ENCODE measurements around the gene RACGAP1. TPM values are rescaled to one million over a fixed set of nuclear protein-coding genes. Genes with fewer than 3 reads are reported as not detected.

RACGAP1 gene
- total RNA-seq, 1 experiment from 2014 or later, result 95.3 TPM

DNA sequence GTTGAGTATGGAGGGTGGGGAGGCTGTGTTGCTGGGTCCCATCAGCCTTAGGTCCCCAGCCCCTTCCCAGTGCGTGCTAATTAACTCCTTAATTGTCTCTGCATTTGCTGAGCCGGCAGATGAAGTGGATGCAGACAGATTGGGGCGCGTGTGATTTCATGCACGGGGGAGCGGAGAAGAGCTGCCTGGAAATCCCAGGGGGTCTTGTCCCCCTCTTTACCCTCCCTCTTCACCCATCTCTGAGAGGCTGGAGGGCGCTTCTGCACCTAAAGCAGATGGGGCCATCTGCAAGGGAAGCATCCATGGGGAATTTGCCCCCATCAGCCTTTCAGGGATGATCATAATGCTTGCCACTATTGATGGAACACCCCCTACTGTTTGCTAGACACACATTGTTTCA is 27.7 kb upstream of the RACGAP1 start:
- H3K36me3 ChIP-seq (ENCODE audit: low read depth, low read length), result no peaks in the 10 kb centered on the region
- no peaks in the 10 kb centered on the region for H3K9me2 ChIP-seq (replicated peaks; ENCODE audit: low read length)
- H3K9ac ChIP-seq (ENCODE audit: low read length), result no peak overlapping the region
- POLR2A ChIA-PET (ENCODE audit: unreplicated experiment), result no interaction called here
- CTCF ChIA-PET, result no interaction called here
- no peaks in the 10 kb centered on the region for H3F3A ChIP-seq (ENCODE audit: low read length, unreplicated experiment)
- DNase-seq, result no peak
- no peaks in the 10 kb centered on the region for H4K20me1 ChIP-seq (ENCODE audit: low read length)
- BruUV-seq (replicated peaks), result no TSS peak
- ATAC-seq, result no peak
- no peaks in the 10 kb centered on the region for H3K27me3 ChIP-seq (ENCODE audit: low read length)
- intact Hi-C loops (cut with micrococcal nuclease), result no loop called here
- H3K9me3 ChIP-seq (ENCODE audit: low read length), result no peaks in the 10 kb centered on the region
- H3K4me3 ChIP-seq (ENCODE audit: low read length), result no peak overlapping the region
- TF ChIP-seq EZH2phosphoT487 (IDR thresholded peaks at IDR 0.05; ENCODE audit: borderline replicate concordance, low read length) (no peak), EZH2 (IDR thresholded peaks at IDR 0.05; ENCODE audit: low read length, unreplicated experiment) (no peak)
- TF ChIP-seq, protein P1, sequence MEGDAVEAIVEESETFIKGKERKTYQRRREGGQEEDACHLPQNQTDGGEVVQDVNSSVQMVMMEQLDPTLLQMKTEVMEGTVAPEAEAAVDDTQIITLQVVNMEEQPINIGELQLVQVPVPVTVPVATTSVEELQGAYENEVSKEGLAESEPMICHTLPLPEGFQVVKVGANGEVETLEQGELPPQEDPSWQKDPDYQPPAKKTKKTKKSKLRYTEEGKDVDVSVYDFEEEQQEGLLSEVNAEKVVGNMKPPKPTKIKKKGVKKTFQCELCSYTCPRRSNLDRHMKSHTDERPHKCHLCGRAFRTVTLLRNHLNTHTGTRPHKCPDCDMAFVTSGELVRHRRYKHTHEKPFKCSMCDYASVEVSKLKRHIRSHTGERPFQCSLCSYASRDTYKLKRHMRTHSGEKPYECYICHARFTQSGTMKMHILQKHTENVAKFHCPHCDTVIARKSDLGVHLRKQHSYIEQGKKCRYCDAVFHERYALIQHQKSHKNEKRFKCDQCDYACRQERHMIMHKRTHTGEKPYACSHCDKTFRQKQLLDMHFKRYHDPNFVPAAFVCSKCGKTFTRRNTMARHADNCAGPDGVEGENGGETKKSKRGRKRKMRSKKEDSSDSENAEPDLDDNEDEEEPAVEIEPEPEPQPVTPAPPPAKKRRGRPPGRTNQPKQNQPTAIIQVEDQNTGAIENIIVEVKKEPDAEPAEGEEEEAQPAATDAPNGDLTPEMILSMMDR (conservative IDR thresholded peaks at IDR 0.05; ENCODE audit: low read depth, low read length), result no peak
- H3K79me2 ChIP-seq (ENCODE audit: low read length), result no peaks in the 10 kb centered on the region
- H3K27ac ChIP-seq (ENCODE audit: low read length), result no peak overlapping the region
- H3K4me1 ChIP-seq (ENCODE audit: insufficient read depth, low read length), result peaks cover 11% of the 10 kb centered on the region
- H2AFZ ChIP-seq (ENCODE audit: low read length), result no peak overlapping the region
- H3K4me2 ChIP-seq (ENCODE audit: low read length), result no peak overlapping the region

DNA sequence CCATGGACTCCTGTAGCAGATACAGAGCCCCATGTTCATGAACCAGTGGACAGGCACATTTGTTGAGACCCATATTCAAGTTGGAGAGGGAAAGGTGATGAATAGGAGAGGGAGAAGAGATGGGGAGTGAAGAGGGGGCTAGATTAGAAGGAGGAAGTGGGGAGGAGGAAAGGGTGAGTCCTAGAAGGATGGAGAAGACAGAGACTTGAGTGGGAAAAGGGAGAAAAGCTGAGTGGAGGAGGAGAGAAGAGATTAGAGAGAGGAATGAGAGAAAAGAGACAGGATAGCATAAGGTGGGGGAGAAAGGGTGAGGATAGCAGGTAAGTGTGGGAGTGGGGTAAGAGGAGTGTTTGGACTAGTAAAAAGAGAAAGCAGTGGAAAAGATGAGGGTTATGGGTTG is 27.2 kb upstream of the RACGAP1 start:
- BruUV-seq (replicated peaks), result no TSS peak
- TF ChIP-seq EZH2phosphoT487 (IDR thresholded peaks at IDR 0.05; ENCODE audit: borderline replicate concordance, low read length) (no peak), EZH2 (IDR thresholded peaks at IDR 0.05; ENCODE audit: low read length, unreplicated experiment) (no peak)
- TF ChIP-seq, protein P1 (conservative IDR thresholded peaks at IDR 0.05; ENCODE audit: low read depth, low read length), result no peak
- intact Hi-C loops (cut with micrococcal nuclease), result no loop called here
- Histone ChIP-seq H3K9me2 (replicated peaks; ENCODE audit: low read length) (no peaks in the 10 kb centered on the region), H3K4me1 (ENCODE audit: insufficient read depth, low read length) (peaks cover 11% of the 10 kb centered on the region), H2AFZ (ENCODE audit: low read length) (no peak overlapping the region), H3K27me3 (ENCODE audit: low read length) (no peaks in the 10 kb centered on the region), H3K4me2 (ENCODE audit: low read length) (no peak overlapping the region), H3K79me2 (ENCODE audit: low read length) (no peaks in the 10 kb centered on the region), H3K9me3 (ENCODE audit: low read length) (no peaks in the 10 kb centered on the region), H3K27ac (ENCODE audit: low read length) (no peak overlapping the region), H3K36me3 (ENCODE audit: low read depth, low read length) (no peaks in the 10 kb centered on the region), H3F3A (ENCODE audit: low read length, unreplicated experiment) (no peaks in the 10 kb centered on the region), H4K20me1 (ENCODE audit: low read length) (no peaks in the 10 kb centered on the region), H3K9ac (ENCODE audit: low read length) (no peak overlapping the region), H3K4me3 (ENCODE audit: low read length) (no peak overlapping the region)
- ChIA-PET CTCF (no interaction called here), POLR2A (ENCODE audit: unreplicated experiment) (no interaction called here)
- DNase-seq (no peak), ATAC-seq (no peak)

DNA sequence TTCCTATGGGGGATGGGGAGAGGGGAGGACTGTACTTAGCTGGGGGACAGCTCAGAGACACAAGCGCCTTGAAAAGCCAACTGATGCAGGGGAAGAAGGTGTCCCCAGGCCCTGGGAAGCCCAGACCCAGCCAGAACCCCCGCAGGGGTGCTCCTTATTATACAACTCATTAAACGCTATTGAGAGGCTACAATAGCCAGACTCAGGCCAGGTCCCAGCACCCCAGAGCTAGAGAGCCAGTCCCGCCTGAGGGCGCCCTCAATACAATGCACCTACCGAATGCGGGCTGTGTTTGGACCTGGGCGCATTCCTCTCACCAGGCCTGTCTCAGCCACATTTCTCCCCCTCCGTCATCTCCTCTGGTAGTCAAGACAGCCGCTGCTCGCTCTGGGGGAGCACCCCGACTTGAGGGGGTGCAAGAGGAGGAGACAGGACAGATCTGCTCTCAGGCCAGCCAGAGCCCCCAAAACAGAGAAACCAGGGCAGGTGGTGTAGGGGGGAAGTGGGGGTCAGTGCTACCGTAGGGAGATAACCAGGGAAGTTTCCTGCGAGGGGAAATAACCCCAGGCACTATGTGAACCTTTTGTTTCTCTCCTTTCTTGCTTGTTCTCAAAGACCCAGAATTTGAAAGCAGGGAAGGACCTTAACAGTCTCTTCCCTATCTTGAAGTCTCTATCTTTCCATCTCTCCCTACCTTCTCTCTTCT is 26.0 kb upstream of the RACGAP1 start:
- ChIA-PET CTCF (no interaction called here), POLR2A (ENCODE audit: unreplicated experiment) (no interaction called here)
- no peak for TF ChIP-seq EZH2 (IDR thresholded peaks at IDR 0.05; ENCODE audit: low read length, unreplicated experiment)
- TF ChIP-seq, protein P1 (conservative IDR thresholded peaks at IDR 0.05; ENCODE audit: low read depth, low read length), result no peak
- no peak for TF ChIP-seq EZH2phosphoT487 (IDR thresholded peaks at IDR 0.05; ENCODE audit: borderline replicate concordance, low read length)
- no peaks in the 10 kb centered on the region for H3K9me3 ChIP-seq (ENCODE audit: low read length)
- BruUV-seq (replicated peaks), result no TSS peak
- intact Hi-C loops (cut with micrococcal nuclease), result no loop called here
- H4K20me1 ChIP-seq (ENCODE audit: low read length), result no peaks in the 10 kb centered on the region
- H3K27me3 ChIP-seq (ENCODE audit: low read length), result no peaks in the 10 kb centered on the region
- H3F3A ChIP-seq (ENCODE audit: low read length, unreplicated experiment), result no peaks in the 10 kb centered on the region
- no peak overlapping the region for H3K27ac ChIP-seq (ENCODE audit: low read length)
- no peak overlapping the region for H2AFZ ChIP-seq (ENCODE audit: low read length)
- no peaks in the 10 kb centered on the region for H3K79me2 ChIP-seq (ENCODE audit: low read length)
- ATAC-seq (no peak), DNase-seq (no peak)
- peaks cover 3% of the 10 kb centered on the region for H3K4me1 ChIP-seq (ENCODE audit: insufficient read depth, low read length)
- H3K9me2 ChIP-seq (replicated peaks; ENCODE audit: low read length), result no peaks in the 10 kb centered on the region
- H3K9ac ChIP-seq (ENCODE audit: low read length), result no peak overlapping the region
- no peak overlapping the region for H3K4me3 ChIP-seq (ENCODE audit: low read length)
- no peaks in the 10 kb centered on the region for H3K36me3 ChIP-seq (ENCODE audit: low read depth, low read length)
- H3K4me2 ChIP-seq (ENCODE audit: low read length), result no peak overlapping the region

Measured in PC-3 (cell line).